Keratinocyte (primary cell): ENCODE data around the gene JADE2. TPM values are rescaled to one million over a fixed set of nuclear protein-coding genes. Genes with fewer than 3 reads are reported as not detected.

ENCODE experiments used
- DNase-seq: peaks from one replicate; pipeline ENCODE4 v3.0.0-alpha.2; 2011; ENCODE audit warnings: low read depth, missing footprints, low spot score
- FAIRE-seq: peaks from 2 replicates; lab custom pipeline; 2011; peaks lifted over from hg19 to GRCh38; lab: Jason Lieb, UNC
- H2AFZ ChIP-seq: 2 replicates; pipeline ENCODE4 v1.6.0; 2012; ENCODE audit warnings: low read length, control low read depth, inconsistent platforms; ENCODE audit not compliant: control insufficient read depth
- H3K27ac ChIP-seq: 2 replicates; pipeline ENCODE4 v1.5.1; 2011; ENCODE audit warnings: low read length; ENCODE audit not compliant: control insufficient read depth, insufficient read depth
- H3K27me3 ChIP-seq: 3 replicates; pipeline ENCODE4 v1.6.0; 2011; ENCODE audit warnings: low read length; ENCODE audit not compliant: control insufficient read depth, insufficient read depth; ENCODE audit errors: extremely low read depth
- H3K36me3 ChIP-seq, 2 experiments: 2 replicates in 1 of 2; 3 replicates in 1 of 2; pipeline ENCODE4 v1.5.1; 2011; ENCODE audit warnings: low read length in 2 of 2, mild to moderate bottlenecking in 1 of 2; ENCODE audit not compliant: control insufficient read depth in 2 of 2, insufficient read depth in 2 of 2; ENCODE audit errors: extremely low read depth in 1 of 2
- H3K4me1 ChIP-seq: 3 replicates; pipeline ENCODE4 v1.5.1; 2011; ENCODE audit warnings: low read length; ENCODE audit not compliant: control insufficient read depth, insufficient read depth; ENCODE audit errors: extremely low read depth
- H3K4me2 ChIP-seq: 3 replicates; pipeline ENCODE4 v1.6.0; 2011; ENCODE audit warnings: low read depth, low read length; ENCODE audit not compliant: control insufficient read depth, insufficient read depth; ENCODE audit errors: extremely low read depth
- H3K4me3 ChIP-seq, 3 experiments: fragments of 200-600 bp in 1 of 3; sonication (generic) in 1 of 3; 2 replicates in 2 of 3; 3 replicates in 1 of 3; pipeline ENCODE4 v1.5.1; 2011 to 2016; ENCODE audit warnings: low read length in 3 of 3, mild to moderate bottlenecking in 3 of 3, control low read depth in 2 of 3, inconsistent platforms in 1 of 3, low read depth in 1 of 3, mixed read lengths in 1 of 3, mixed run types in 1 of 3, moderate library complexity in 1 of 3; ENCODE audit not compliant: control insufficient read depth in 2 of 3, insufficient read depth in 2 of 3; ENCODE audit errors: extremely low read depth in 1 of 3
- H3K79me2 ChIP-seq: 2 replicates; pipeline ENCODE4 v1.6.0; 2012; ENCODE audit warnings: low read length; ENCODE audit not compliant: control insufficient read depth, insufficient read depth
- H3K9ac ChIP-seq: 3 replicates; pipeline ENCODE4 v1.6.0; 2011; ENCODE audit warnings: low read length; ENCODE audit not compliant: control insufficient read depth, insufficient read depth; ENCODE audit errors: extremely low read depth
- H3K9me1 ChIP-seq: 3 replicates; pipeline ENCODE4 v1.6.0; 2011; ENCODE audit warnings: low read length; ENCODE audit not compliant: control insufficient read depth, insufficient read depth; ENCODE audit errors: extremely low read depth
- H3K9me3 ChIP-seq: 2 replicates; pipeline ENCODE4 v1.5.1; 2012; ENCODE audit warnings: low read depth, low read length; ENCODE audit not compliant: control insufficient read depth
- H4K20me1 ChIP-seq: 3 replicates; pipeline ENCODE4 v1.6.0; 2011; ENCODE audit warnings: low read length; ENCODE audit not compliant: control insufficient read depth, insufficient read depth; ENCODE audit errors: extremely low read depth
- CTCF ChIP-seq, 3 experiments: IDR thresholded peaks in 1 of 3; conservative IDR thresholded peaks in 1 of 3; optimal IDR thresholded peaks in 1 of 3; 2 replicates in 2 of 3; 3 replicates in 1 of 3; pipeline versions ENCODE3 to v1.5.1; 2011; ENCODE audit warnings: low read length in 3 of 3, mild to moderate bottlenecking in 3 of 3, moderate library complexity in 2 of 3, control low read depth in 1 of 3, inconsistent platforms in 1 of 3; ENCODE audit not compliant: insufficient read depth in 2 of 3; ENCODE audit errors: extremely low read depth in 1 of 3
- EZH2 ChIP-seq: IDR thresholded peaks from one replicate; pipeline ENCODE4 v1.6.1; 2012; ENCODE audit warnings: inconsistent platforms, mild to moderate bottlenecking, low read length, moderate library complexity
- dilution Hi-C: fragments of 300-500 bp; cut with MboI; formaldehyde crosslinking; loops from one replicate; pipeline ENCODE4 v1.7.0; 2020; ENCODE audit warnings: low sequenced_read_pairs; ENCODE audit not compliant: extremely low pct_ligation_motif_present
- polyA minus RNA-seq, 3 experiments: library from RNA; depleted of rRNA, polyadenylated mRNA; stranded (reverse); fragments of >200 nt; gene quantifications; 1 replicate in 1 of 3; 2 replicates in 1 of 3; 3 replicates in 1 of 3; pipeline ENCODE4 v1.2.3, GENCODE V29; 2011
- polyA plus RNA-seq, 5 experiments: library from polyadenylated mRNA; depleted of rRNA in 3 of 5; stranded (reverse) in 3 of 5; stranded (forward) in 1 of 5; unstranded in 1 of 5; fragments of >200 nt; gene quantifications; 1 replicate in 1 of 5; 2 replicates in 3 of 5; 3 replicates in 1 of 5; pipeline versions ENCODE4 v1.2.1 to v1.2.3, GENCODE V29; 2011 to 2012; ENCODE audit warnings: missing spikeins in 2 of 5, low read depth in 1 of 5, low replicate concordance in 1 of 5

Gene JADE2
- polyA plus RNA-seq (8.4 to 15.5 TPM (median 11.1 TPM) in 3 replicates), polyA minus RNA-seq (16.5 to 42.2 TPM (median 27.7 TPM) in 3 replicates)
- polyA plus RNA-seq (2011; ENCODE audit: low read depth) = 3.3 TPM
- 6.2 and 10.7 TPM in 2 replicates for polyA plus RNA-seq (2011; cell fraction: cytosol; rRNA removed)
- polyA plus RNA-seq (2011; cell fraction: nucleus; rRNA removed) = 13.5 and 16.0 TPM in 2 replicates
- polyA plus RNA-seq (2012; ENCODE audit: low replicate concordance) = 3.0 and 18.5 TPM in 2 replicates
- 25.3 TPM for polyA minus RNA-seq (2011; cell fraction: cytosol; rRNA and poly(A)+ RNA removed)
- 19.3 and 20.4 TPM in 2 replicates for polyA minus RNA-seq (2011; cell fraction: nucleus; rRNA and poly(A)+ RNA removed)

DNA sequence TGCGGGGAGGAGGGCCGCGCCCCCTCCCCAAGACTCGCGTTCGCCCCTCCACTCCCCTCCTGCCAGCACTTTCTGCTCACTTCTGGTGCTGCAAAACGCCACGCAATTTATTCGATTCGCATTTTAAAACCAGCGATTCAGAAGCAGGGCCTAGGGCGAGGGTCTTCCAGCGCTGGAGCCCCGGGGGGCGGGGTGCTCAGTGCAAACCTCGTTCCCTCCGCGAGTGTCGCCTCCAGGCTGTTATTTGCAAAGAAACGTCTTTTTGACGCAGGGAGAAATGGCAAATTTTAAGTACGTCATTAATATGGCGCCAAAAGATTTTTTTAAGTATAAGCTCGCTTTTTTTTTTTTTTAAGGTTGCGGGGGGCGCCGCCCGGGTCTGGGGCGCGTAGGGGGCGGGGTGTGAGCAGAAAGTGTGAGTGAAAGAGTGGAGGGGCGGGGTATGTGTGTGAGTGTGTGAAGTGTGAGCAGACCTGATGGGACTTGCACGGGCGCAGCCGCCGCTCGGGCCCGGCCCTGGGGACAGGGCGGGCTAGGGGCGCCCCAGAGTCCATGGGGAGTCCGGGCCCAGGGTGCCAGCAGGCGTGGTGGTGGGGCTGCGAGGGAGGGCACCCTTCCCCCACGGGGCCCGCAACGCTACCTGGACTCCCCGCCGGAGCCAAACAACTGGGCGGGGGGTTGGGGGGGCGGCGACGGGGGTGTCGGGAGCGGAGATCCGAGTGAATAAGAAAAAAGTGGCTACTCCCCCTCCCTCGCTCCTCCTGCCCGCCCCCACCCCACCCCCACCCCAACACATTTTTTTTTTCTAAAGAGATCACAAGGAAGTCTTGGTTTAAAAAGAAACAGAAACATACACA lies at the start of gene JADE2:
Gene JADE2 (plus strand): TSS at position 845 of the 857 bp plus-strand sequence. CDS start 10,188 bp downstream, outside the sequence.
- H3K9me3 ChIP-seq = no peaks in the 10 kb centered on the region
- H3K36me3 ChIP-seq = no peaks in the 10 kb centered on the region
- peak within 1 kb of the TSS; percentile 77 for H3K27ac ChIP-seq
- DNase-seq (no peak), FAIRE-seq (no peak)
- H4K20me1 ChIP-seq = no peaks in the 10 kb centered on the region
- peaks cover 23% of the 10 kb centered on the region for H3K79me2 ChIP-seq
- H3K27me3 ChIP-seq = no peaks in the 10 kb centered on the region
- peak within 1 kb of the TSS; percentile 96 for H3K4me2 ChIP-seq
- H3K4me1 ChIP-seq = peaks cover 19% of the 10 kb centered on the region
- H3K9ac ChIP-seq = peak within 1 kb of the TSS; percentile 85
- no peak for TF ChIP-seq EZH2
- no peak for TF ChIP-seq CTCF (optimal IDR thresholded peaks at IDR 0.05 in 1 of 3, IDR thresholded peaks at IDR 0.05 in 1 of 3, conservative IDR thresholded peaks at IDR 0.05 in 1 of 3; ENCODE audit: extremely low read depth in 1 of 3, insufficient read depth in 2 of 3, low read length in 3 of 3)
- dilution Hi-C loops = loop anchor here (5.0 kb wide), 1 partner anchor 118 kb away; no protein-coding TSS in a partner anchor
- H3K4me3 ChIP-seq = peak within 1 kb of the TSS; percentile 57 to 94 (median 85)
- H3K9me1 ChIP-seq = no peaks in the 10 kb centered on the region
- H2AFZ ChIP-seq = peak within 1 kb of the TSS; percentile 80

GRCh38 chr5:134477462-134478245 lies 47.8 kb upstream of the JADE2 start:
- dilution Hi-C loops = no loop called here

More at GRCh38 chr5:134477462-134478245, 47.8 kb upstream of the JADE2 start:
- DNase-seq (no peak), FAIRE-seq (no peak)
- H3K27ac ChIP-seq = no peak overlapping the region
- H3K9me1 ChIP-seq = no peaks in the 10 kb centered on the region
- no peaks in the 10 kb centered on the region for H4K20me1 ChIP-seq
- H2AFZ ChIP-seq = no peak overlapping the region
- H3K4me2 ChIP-seq = no peak overlapping the region
- H3K36me3 ChIP-seq = no peaks in the 10 kb centered on the region
- H3K9me3 ChIP-seq = no peaks in the 10 kb centered on the region
- H3K9ac ChIP-seq = no peak overlapping the region
- no peak overlapping the region for H3K4me3 ChIP-seq
- H3K27me3 ChIP-seq = no peaks in the 10 kb centered on the region
- no peaks in the 10 kb centered on the region for H3K79me2 ChIP-seq
- no peak for TF ChIP-seq CTCF (optimal IDR thresholded peaks at IDR 0.05 in 1 of 3, IDR thresholded peaks at IDR 0.05 in 1 of 3, conservative IDR thresholded peaks at IDR 0.05 in 1 of 3; ENCODE audit: extremely low read depth in 1 of 3, insufficient read depth in 2 of 3, low read length in 3 of 3)
- TF ChIP-seq EZH2 = no peak
- H3K4me1 ChIP-seq = no peaks in the 10 kb centered on the region
